Activated CD4-positive, alpha-beta memory T cell treated with anti-CD3 and anti-CD28 coated beads, Interleukin-2, amount 10 ng/mL, durations not matched to agents 7 days and 5 days (primary cell): ENCODE results near the gene EPB42. TPM values are rescaled to one million over a fixed set of nuclear protein-coding genes. Genes with fewer than 3 reads are reported as not detected.

Experiments
- CTCF ChIA-PET: fragments of 350-600 bp; sonication (Branson Sonifier 250); formaldehyde crosslinking; loops from one replicate; lab custom pipeline; 2021; ENCODE audit warnings: antibody characterized with exemption, inconsistent platforms; lab: Charles Lee
- POLR2A ChIA-PET: fragments of 350-600 bp; sonication (Branson Sonifier 250); formaldehyde crosslinking; loops from one replicate; lab custom pipeline; 2021; ENCODE audit warnings: antibody characterized with exemption; lab: Charles Lee
- DNase-seq: peaks from one replicate; pipeline ENCODE4 v3.0.0-alpha.2; 2020
- H3K27ac Mint-ChIP-seq: one replicate; pipeline ENCODE4 v1.8.0; 2021; ENCODE audit warnings: mild to moderate bottlenecking, mixed read lengths
- H3K27me3 Mint-ChIP-seq: one replicate; pipeline ENCODE4 v1.8.0; 2021; ENCODE audit warnings: mixed read lengths
- H3K36me3 Mint-ChIP-seq: one replicate; pipeline ENCODE4 v1.8.0; 2021; ENCODE audit warnings: low read depth, mixed read lengths
- H3K4me1 Mint-ChIP-seq: one replicate; pipeline ENCODE4 v1.8.0; 2021; ENCODE audit warnings: mixed read lengths
- H3K4me3 Mint-ChIP-seq: one replicate; pipeline ENCODE4 v1.8.0; 2021; ENCODE audit warnings: mild to moderate bottlenecking, mixed read lengths
- H3K9me3 Mint-ChIP-seq: one replicate; pipeline ENCODE4 v1.8.0; 2021; ENCODE audit warnings: mixed read lengths
- total RNA-seq, 2 experiments: library from RNA; stranded (reverse); gene quantifications; one replicate each; pipeline ENCODE4 v1.2.3, GENCODE V29; 2021

The EPB42 gene
- total RNA-seq, 2 experiments from 2014 or later = not detected

GRCh38 chr15:43251871-43252250, 31.0 kb upstream of the EPB42 start:
- no peaks in the 10 kb centered on the region for H3K9me3 Mint-ChIP-seq
- no peak overlapping the region for H3K4me3 Mint-ChIP-seq
- ChIA-PET POLR2A (interaction anchor here (1.0 to 1.8 kb wide), 2 partner anchors 9 to 18 kb away, joined by 3 to 4 read pairs; no protein-coding TSS in a partner anchor), CTCF (interaction anchor here (2.5 kb wide), 1 partner anchor 27 kb away, joined by 14 read pairs; no protein-coding TSS in a partner anchor)
- peaks cover 3% of the 10 kb centered on the region for H3K36me3 Mint-ChIP-seq
- H3K27ac Mint-ChIP-seq = peak overlapping the region; percentile 84
- peak; percentile 33 for DNase-seq
- peaks cover 6% of the 10 kb centered on the region for H3K27me3 Mint-ChIP-seq
- H3K4me1 Mint-ChIP-seq = peaks cover 48% of the 10 kb centered on the region

GRCh38 chr15:43251185-43251870, 30.5 kb upstream of the EPB42 start:
- Mint-ChIP-seq H3K36me3 (peaks cover 3% of the 10 kb centered on the region), H3K4me3 (no peak overlapping the region), H3K27me3 (peaks cover 5% of the 10 kb centered on the region), H3K9me3 (no peaks in the 10 kb centered on the region), H3K27ac (peak overlapping the region; percentile 84), H3K4me1 (peaks cover 48% of the 10 kb centered on the region)
- CTCF ChIA-PET = interaction anchor here (2.5 kb wide), 1 partner anchor 26 kb away, joined by 14 read pairs; no protein-coding TSS in a partner anchor
- POLR2A ChIA-PET = interaction anchor here (1.0 to 1.8 kb wide), 2 partner anchors 9 to 19 kb away, joined by 3 to 4 read pairs; no protein-coding TSS in a partner anchor
- no peak for DNase-seq

- no peak overlapping the region for H3K27ac Mint-ChIP-seq
- peaks cover 48% of the 10 kb centered on the region for H3K4me1 Mint-ChIP-seq
- no peak for DNase-seq
- peaks cover 7% of the 10 kb centered on the region for H3K27me3 Mint-ChIP-seq
- H3K36me3 Mint-ChIP-seq = peaks cover 3% of the 10 kb centered on the region
- ChIA-PET POLR2A (interaction anchor here (1.8 kb wide), 1 partner anchor 10 kb away, joined by 4 read pairs; no protein-coding TSS in a partner anchor), CTCF (interaction anchor here (0.8 to 2.5 kb wide), 2 partner anchors 26 to 34 kb away, joined by 3 to 14 read pairs; no protein-coding TSS in a partner anchor)
- H3K4me3 Mint-ChIP-seq = no peak overlapping the region
- H3K9me3 Mint-ChIP-seq = no peaks in the 10 kb centered on the region
Measured at GRCh38 chr15:43250785-43251184, 30.0 kb upstream of the EPB42 start.

GRCh38 chr15:43249699-43250203, 28.9 kb upstream of the EPB42 start:
- DNase-seq = peak; percentile 42
- H3K4me3 Mint-ChIP-seq = no peak overlapping the region
- peak overlapping the region; percentile 67 for H3K27ac Mint-ChIP-seq
- ChIA-PET POLR2A (no interaction called here), CTCF (interaction anchor here (2.5 kb wide), 1 partner anchor 24 kb away, joined by 14 read pairs; no protein-coding TSS in a partner anchor)
- H3K4me1 Mint-ChIP-seq = peaks cover 48% of the 10 kb centered on the region
- peaks cover 3% of the 10 kb centered on the region for H3K36me3 Mint-ChIP-seq
- no peaks in the 10 kb centered on the region for H3K9me3 Mint-ChIP-seq
- H3K27me3 Mint-ChIP-seq = peaks cover 7% of the 10 kb centered on the region

- no peak for DNase-seq
- peak overlapping the region; percentile 67 for H3K27ac Mint-ChIP-seq
- peaks cover 3% of the 10 kb centered on the region for H3K36me3 Mint-ChIP-seq
- POLR2A ChIA-PET = no interaction called here
- CTCF ChIA-PET = interaction anchor here (1.3 kb wide), 1 partner anchor 36 kb away, joined by 4 read pairs; no protein-coding TSS in a partner anchor
- H3K4me3 Mint-ChIP-seq = no peak overlapping the region
- H3K27me3 Mint-ChIP-seq = peaks cover 7% of the 10 kb centered on the region
- peaks cover 47% of the 10 kb centered on the region for H3K4me1 Mint-ChIP-seq
- H3K9me3 Mint-ChIP-seq = no peaks in the 10 kb centered on the region
Measured at GRCh38 chr15:43249236-43249635, 28.4 kb upstream of the EPB42 start.

- CTCF ChIA-PET = interaction anchor here (0.7 to 1.3 kb wide), 3 partner anchors 9 to 72 kb away, joined by 3 to 5 read pairs (median 3); no protein-coding TSS in a partner anchor
- Mint-ChIP-seq H3K4me3 (no peak overlapping the region), H3K27ac (no peak overlapping the region), H3K9me3 (no peaks in the 10 kb centered on the region), H3K27me3 (peaks cover 7% of the 10 kb centered on the region), H3K4me1 (peaks cover 24% of the 10 kb centered on the region), H3K36me3 (no peaks in the 10 kb centered on the region)
- no peak for DNase-seq
- POLR2A ChIA-PET = no interaction called here
Measured at GRCh38 chr15:43246261-43246774, 25.5 kb upstream of the EPB42 start.

GRCh38 chr15:43244092-43244491, 23.3 kb upstream of the EPB42 start:
- H3K36me3 Mint-ChIP-seq = no peaks in the 10 kb centered on the region
- CTCF ChIA-PET = no interaction called here
- no peak for DNase-seq
- H3K4me1 Mint-ChIP-seq = peaks cover 17% of the 10 kb centered on the region
- peaks cover 7% of the 10 kb centered on the region for H3K27me3 Mint-ChIP-seq
- no peaks in the 10 kb centered on the region for H3K9me3 Mint-ChIP-seq
- no peak overlapping the region for H3K27ac Mint-ChIP-seq
- no peak overlapping the region for H3K4me3 Mint-ChIP-seq
- POLR2A ChIA-PET = no interaction called here

- Mint-ChIP-seq H3K9me3 (no peaks in the 10 kb centered on the region), H3K4me1 (peaks cover 18% of the 10 kb centered on the region), H3K4me3 (no peak overlapping the region), H3K36me3 (no peaks in the 10 kb centered on the region), H3K27ac (no peak overlapping the region), H3K27me3 (peaks cover 7% of the 10 kb centered on the region)
- ChIA-PET POLR2A (no interaction called here), CTCF (interaction anchor here (1.8 kb wide), 1 partner anchor 17 kb away, joined by 6 read pairs; no protein-coding TSS in a partner anchor)
- DNase-seq = no peak
Measured at GRCh38 chr15:43243020-43243645, 22.3 kb upstream of the EPB42 start.

GRCh38 chr15:43242616-43243015, 21.8 kb upstream of the EPB42 start:
- CTCF ChIA-PET = interaction anchor here (1.8 kb wide), 1 partner anchor 17 kb away, joined by 6 read pairs; no protein-coding TSS in a partner anchor
- H3K27me3 Mint-ChIP-seq = peaks cover 7% of the 10 kb centered on the region
- H3K36me3 Mint-ChIP-seq = no peaks in the 10 kb centered on the region
- no peak for DNase-seq
- no peaks in the 10 kb centered on the region for H3K9me3 Mint-ChIP-seq
- POLR2A ChIA-PET = no interaction called here
- H3K27ac Mint-ChIP-seq = no peak overlapping the region
- no peak overlapping the region for H3K4me3 Mint-ChIP-seq
- H3K4me1 Mint-ChIP-seq = peaks cover 18% of the 10 kb centered on the region

- Mint-ChIP-seq H3K36me3 (no peaks in the 10 kb centered on the region), H3K27ac (no peak overlapping the region), H3K4me1 (peaks cover 18% of the 10 kb centered on the region), H3K9me3 (no peaks in the 10 kb centered on the region), H3K27me3 (peaks cover 2% of the 10 kb centered on the region), H3K4me3 (no peak overlapping the region)
- DNase-seq = no peak
- POLR2A ChIA-PET = no interaction called here
- CTCF ChIA-PET = no interaction called here
Measured at GRCh38 chr15:43241100-43241499, 20.3 kb upstream of the EPB42 start.

- H3K27me3 Mint-ChIP-seq = peaks cover 2% of the 10 kb centered on the region
- peak overlapping the region; percentile 27 for H3K27ac Mint-ChIP-seq
- H3K4me1 Mint-ChIP-seq = peaks cover 18% of the 10 kb centered on the region
- DNase-seq = no peak
- H3K36me3 Mint-ChIP-seq = no peaks in the 10 kb centered on the region
- CTCF ChIA-PET = interaction anchor here (1.0 kb wide), 1 partner anchor 14 kb away, joined by 3 read pairs; no protein-coding TSS in a partner anchor
- POLR2A ChIA-PET = no interaction called here
- H3K4me3 Mint-ChIP-seq = no peak overlapping the region
- H3K9me3 Mint-ChIP-seq = no peaks in the 10 kb centered on the region
Measured at GRCh38 chr15:43239732-43240491, 19.1 kb upstream of the EPB42 start.

- Mint-ChIP-seq H3K27ac (peak overlapping the region; percentile 2), H3K27me3 (peaks cover 1% of the 10 kb centered on the region), H3K36me3 (no peaks in the 10 kb centered on the region), H3K4me3 (no peak overlapping the region), H3K4me1 (peaks cover 18% of the 10 kb centered on the region), H3K9me3 (no peaks in the 10 kb centered on the region)
- ChIA-PET POLR2A (no interaction called here), CTCF (interaction anchor here (1.2 kb wide), 1 partner anchor 13 kb away, joined by 4 read pairs; no protein-coding TSS in a partner anchor)
- DNase-seq = no peak
Measured at GRCh38 chr15:43238671-43239131, 17.9 kb upstream of the EPB42 start.
